Ramos (cell line): ENCODE measurements around the gene TBC1D1.

Experiments
- in situ Hi-C: fragments of 300-500 bp; cut with MboI; formaldehyde crosslinking; loops from one replicate; pipeline ENCODE4 v1.14.3; 2022; ENCODE audit warnings: low sequenced_read_pairs; ENCODE audit not compliant: unreplicated experiment

Gene TBC1D1

DNA sequence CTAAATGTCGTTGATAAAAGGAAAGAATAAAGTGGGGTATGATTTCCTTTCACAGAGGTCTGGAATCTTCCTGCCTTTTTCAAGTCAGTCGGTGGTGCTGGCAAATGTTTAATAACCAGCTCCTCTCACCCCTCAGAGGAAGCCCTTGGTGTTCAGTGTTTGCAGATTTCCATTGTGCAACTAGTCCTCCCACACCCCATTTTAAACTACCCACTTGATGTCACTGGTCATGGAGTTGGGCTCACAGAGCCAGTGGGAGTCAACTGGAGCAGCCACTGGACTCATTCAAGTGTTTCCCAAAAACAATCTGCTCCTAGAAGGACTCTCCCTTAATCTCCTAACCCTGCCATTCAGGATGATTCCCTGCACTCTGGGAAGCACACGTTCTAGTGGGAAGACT lies 218.5 kb downstream of the TBC1D1 start:
- in situ Hi-C loops: no loop called here

DNA sequence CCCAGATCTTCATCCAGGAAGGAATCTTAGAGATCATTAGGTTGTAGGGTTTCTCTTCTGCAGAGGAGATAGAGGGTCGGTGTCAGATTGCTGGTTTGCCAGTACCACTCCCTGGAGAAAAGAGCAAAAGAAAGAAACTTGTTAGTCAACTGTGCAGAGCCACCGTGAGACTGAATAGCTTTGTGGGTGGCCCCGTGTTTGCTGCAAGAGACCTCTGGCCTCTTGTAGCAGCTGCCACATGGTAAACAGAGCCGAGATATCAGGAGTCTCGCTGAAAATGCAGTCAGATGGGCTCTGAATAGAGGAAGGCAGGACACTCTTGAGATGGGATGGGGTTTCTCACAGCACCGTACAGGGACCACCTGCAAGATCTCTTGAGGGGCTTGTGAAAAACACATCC lies 219.0 kb downstream of the TBC1D1 start:
- in situ Hi-C loops: no loop called here

DNA sequence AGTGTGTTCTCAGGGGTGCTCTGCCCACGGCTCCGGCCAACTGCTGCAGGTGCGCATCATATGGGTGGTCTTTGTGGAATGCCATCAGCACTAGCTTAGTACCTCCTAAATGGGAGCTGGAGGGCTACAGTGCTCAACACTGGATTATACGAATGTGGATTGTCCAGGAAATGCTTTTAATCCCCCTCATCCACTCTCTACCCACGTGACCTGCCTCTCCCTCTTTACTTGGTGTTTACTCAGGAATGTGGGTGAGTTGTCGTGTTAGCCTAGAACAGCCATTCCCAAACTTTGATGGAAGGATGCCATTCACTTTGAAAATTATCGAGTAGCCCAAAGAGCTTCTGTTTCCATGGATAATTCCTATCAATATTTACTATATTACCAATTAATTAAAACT lies 220.1 kb downstream of the TBC1D1 start:
- in situ Hi-C loops: no loop called here

DNA sequence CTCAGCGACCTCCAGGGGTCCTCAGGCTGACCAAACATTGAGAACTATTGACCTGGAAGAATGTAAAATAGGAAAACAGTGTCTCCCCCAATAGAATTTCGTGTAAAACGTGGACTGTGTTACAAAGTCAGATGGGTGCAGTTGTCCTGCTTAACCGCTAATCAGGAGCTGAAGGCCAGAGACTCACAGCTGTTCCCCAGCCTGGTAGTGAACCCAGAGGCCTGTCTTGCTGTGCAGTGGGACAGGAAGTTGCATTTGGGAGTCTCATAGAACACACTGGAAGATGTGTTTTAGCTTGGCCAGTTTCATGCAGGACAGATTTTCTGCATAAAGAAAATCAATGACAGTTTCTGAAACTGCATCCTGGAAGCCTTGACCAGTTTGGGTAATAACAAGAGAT lies 220.8 kb downstream of the TBC1D1 start:
- in situ Hi-C loops: no loop called here

DNA sequence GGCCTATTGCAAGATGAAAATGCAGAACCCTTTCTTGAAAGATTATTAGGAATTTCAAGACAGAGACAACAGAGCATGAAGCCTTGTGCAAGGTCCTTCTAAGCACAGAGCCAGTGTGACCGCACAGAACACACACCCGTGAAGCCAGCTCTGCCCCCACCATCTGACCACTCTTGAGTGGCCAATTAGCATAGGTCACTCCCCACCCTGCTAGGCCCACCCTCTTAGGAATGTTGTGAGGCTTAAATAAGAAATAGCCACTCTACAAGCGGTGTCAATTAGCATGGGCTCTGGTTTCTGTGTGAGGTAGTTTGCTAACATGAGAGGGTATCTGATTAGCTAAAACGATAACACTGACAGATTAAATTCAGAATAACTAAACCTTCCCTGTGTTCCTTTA lies 222.2 kb downstream of the TBC1D1 start:
- in situ Hi-C loops: no loop called here

DNA sequence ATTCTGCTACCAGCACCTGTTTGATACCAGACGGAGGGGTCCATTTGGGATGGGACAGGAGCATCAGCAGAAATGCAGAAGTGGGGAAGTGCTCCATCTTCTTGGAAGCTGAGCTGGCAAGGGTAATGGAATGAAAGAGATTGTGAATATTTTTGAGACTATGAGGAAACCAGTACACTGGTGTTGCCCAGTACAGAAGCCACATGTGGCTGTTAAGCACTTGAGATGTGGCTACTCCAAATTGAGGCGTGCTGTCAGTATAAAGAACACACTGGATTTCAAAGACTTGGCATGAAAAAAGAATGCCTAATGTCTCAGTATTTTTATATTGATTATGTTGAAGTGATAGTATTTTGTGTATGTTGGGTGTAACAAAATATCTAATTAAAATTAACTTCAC lies 222.7 kb downstream of the TBC1D1 start:
- in situ Hi-C loops: no loop called here

DNA sequence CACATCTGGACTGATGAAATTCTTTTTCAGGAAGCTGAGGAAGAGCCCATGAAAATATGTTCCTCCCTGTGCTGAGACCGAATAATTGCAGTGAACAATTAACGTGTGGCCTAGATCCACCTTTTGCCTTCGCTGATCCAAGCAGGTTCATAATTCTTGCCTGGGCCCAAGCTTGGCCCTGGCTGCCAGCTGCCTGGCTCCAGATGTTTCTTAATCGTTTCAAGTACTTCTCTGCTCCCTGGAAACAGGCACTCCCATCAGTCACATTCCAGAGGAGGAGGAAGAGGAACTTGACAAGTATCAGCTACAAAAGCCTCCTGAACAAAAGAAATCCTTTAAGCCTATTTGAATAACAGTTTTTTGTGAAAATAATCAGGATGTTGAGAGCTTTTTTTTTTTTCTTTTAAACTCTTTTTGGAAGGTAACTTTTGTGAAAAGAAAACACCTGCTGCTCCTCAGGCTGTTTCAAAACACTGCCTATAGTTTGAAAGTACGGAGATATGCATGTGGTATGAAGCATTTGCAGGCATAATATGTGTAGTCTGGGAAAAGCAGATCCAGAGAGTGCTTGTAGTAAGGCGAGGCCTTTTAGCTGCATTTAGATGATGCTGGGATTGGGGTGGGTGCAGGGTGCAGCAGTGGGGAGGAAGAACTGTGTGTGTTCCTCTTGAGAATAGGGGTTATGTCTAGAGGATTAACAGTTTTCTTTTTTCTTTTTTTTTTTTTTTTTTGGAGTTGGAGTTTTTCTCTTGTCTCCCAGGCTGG lies 223.7 kb downstream of the TBC1D1 start:
- in situ Hi-C loops: no loop called here

DNA sequence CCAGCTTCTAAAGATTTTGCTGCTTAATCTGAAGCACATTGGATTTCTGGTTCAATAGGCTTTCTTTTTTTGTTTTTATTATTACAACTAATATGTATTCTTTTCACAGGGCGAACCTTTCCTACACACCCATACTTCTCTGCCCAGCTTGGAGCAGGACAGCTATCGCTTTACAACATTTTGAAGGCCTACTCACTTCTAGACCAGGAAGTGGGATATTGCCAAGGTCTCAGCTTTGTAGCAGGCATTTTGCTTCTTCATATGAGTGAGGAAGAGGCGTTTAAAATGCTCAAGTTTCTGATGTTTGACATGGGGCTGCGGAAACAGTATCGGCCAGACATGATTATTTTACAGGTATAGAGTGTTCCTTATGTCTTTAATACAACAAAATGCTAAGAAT lies 224.7 kb downstream of the TBC1D1 start:
- in situ Hi-C loops: no loop called here

DNA sequence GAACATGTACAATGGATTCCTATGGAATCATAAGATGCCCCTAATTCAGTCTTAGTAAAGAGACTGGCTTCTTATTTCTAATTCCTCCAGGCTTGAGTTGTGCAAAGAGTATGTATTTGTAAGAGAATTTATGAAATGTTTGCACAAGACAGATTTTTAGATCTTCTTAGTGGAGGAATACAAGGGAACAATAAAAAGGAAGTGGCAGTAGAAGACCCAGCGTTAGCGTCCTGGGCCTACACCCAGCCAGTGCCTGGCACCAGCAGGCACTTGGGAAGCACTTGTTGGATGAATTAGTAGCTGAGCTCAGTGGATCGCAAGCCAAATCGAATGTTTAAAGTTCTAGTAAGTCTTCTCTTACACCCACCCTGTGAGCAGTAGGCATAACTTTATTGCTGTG lies 226.7 kb downstream of the TBC1D1 start:
- in situ Hi-C loops: no loop called here

DNA sequence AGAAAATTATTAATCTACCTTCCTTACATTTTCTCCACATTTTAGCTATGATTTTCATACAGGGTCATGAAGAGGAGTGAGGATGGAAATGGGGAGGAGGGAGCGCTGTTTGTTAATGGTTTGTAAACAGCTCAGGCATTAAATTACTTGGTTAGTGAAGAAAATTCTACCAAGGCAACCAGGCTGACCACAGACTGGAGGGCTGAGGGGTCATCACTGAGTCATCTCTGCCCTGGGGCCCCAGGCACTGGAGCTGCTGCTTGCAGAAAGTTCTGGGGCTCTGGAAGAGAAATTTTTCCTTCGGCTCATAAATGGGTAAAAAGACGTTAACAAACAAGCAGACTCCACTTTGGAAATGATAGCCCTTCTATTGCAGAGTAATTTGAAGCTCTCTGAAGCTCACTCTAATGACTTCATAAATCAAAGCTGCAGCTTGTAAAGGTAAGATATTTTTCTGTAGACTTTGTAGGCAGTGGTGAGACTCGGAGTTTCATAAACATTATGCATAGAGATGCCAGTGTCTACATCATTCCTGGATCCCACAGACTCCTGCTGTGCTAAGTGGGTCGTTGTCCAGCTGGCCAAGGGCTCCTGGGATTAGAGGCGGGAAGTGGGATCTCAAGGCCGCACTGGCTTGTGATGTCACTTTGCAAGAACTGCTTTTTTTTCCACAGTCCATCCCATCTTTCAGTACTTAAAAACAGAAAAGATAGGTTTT lies 228.9 kb downstream of the TBC1D1 start:
- in situ Hi-C loops: no loop called here

DNA sequence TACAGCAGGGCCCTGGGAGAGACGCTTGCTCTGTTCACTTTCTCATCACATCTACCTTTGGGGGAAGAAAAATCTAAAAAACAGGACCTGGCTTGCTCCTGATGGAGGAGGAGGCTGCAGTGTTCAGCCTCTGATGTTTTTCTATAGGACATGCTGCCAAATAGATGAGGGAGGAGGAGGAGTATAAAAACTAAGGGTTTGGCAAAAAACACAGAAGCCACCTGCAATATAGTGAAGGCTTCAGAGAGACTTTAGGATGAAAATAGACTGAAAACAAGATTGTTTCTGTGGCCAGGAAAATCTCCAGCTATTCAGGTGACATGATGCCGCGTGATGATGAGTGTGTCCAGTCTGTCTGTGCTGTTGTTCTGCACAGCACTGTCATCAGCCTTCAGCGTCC lies 229.9 kb downstream of the TBC1D1 start:
- in situ Hi-C loops: no loop called here

DNA sequence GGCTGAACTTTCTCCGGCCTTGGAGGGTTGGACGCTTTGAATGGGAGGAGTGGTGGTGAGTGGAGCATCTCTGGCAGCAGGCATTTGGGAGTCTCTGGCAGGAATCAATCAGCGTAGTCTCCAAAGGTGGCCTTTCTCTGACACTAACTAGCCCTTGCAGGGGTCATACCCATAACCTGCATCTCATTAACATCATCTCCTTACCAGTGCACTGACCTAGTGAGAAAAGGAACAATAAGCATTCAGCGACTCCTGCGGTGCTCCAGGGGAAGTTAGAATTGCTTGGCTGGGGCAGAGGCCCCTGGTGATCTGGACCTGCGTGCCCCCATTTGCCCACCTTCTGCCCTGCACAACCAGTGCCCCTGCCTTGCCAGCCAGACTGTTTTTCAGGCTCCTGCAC lies 231.2 kb downstream of the TBC1D1 start:
- in situ Hi-C loops: no loop called here

DNA sequence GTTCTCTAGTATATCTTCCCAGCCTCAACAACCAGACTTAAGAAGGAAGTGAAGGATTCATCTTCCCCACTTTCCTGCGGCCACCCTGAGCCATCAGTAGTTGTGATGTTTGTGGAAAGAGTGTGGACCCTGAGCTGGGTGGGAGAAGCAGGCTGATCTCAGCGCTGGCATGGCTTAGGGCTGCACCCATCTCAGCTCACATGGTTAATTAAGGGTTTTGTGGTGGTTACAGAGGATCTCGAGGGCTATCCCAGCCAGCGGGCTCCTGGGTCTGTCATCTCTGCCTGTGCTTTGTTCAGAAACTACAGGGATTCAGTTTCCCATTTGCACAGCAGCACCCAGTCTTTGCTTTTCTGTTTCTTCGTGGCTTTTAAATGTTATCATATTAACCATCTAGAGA lies 232.7 kb downstream of the TBC1D1 start:
- in situ Hi-C loops: no loop called here

DNA sequence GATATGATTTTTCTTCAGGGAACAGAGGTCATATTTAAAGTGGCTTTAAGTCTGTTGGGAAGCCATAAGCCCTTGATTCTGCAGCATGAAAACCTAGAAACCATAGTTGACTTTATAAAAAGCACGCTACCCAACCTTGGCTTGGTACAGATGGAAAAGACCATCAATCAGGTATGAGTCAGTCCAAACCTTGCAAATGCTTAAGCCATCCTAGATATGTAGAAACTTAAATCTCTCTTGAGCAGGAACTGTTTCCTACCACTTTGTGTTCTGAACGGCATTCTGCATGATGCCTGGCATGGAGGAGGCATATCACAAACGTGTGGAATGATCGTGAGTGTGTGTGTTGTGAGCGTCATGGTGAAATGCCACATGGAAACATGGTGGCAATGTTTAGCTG lies 234.1 kb downstream of the TBC1D1 start:
- in situ Hi-C loops: no loop called here

DNA sequence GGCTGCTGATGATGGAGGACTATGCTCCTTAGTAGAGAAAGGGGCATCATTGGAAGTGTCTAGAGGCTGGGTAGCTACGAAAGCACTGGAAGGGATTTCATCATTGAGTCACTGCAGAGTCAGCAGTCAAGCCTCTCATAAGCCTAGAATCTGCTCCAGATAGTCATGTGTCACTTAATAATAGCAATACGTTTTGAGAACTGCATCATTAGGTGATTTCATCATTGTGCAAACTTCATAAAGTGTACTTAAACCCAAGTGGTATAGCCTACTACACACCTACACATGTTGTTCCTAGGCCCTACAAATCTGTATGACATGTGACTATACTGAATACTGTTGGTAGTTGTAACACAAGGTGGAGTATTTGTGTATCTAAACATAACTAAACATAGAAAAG lies 234.9 kb downstream of the TBC1D1 start:
- in situ Hi-C loops: no loop called here

DNA sequence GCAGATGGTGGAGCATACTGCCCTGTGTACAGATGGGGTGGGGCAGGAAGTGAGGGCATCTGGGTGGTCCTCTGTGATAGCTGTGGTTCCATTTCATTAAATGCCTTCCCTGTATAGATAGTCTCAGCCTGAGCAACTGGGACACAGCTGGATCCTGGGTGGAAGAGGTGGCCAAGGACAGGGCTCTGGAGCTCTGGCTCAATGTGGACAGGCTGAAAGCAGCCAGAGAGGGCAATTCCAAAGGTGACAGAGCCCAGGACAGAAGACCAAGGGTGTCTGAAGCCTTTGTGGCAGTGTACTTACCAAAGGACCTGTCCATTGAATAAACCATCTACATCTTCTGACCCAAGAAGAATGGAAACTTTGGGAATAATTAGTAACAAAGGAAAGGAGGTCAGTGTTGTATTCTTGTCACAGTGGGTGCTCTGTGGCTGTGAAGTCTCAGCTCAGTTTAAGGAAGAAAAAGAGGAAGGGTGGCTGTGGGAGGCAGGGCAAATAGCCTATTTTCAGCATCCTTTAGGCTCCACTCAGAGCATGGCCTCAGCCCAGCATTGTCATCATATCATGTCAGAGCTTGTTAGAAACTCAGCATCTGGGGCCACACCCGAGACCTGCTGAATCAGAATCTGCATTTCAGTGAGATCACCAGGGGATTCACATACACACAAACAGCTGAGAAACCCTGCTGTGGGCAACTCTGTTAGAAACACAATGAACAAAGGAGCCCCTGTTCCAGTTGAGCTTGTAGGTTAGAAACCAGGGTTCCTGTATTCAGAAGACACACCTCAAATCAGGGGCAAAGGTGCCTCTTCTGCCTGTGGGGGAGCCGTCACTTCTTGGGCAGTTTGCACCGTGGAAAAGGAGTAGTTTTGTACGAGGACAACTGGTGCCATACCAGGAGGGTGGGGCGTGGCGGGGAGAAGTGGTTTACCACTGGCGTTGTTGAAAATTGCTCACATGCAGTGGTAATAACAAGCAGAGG lies 237.9 kb downstream of the TBC1D1 start:
- in situ Hi-C loops: no loop called here

DNA sequence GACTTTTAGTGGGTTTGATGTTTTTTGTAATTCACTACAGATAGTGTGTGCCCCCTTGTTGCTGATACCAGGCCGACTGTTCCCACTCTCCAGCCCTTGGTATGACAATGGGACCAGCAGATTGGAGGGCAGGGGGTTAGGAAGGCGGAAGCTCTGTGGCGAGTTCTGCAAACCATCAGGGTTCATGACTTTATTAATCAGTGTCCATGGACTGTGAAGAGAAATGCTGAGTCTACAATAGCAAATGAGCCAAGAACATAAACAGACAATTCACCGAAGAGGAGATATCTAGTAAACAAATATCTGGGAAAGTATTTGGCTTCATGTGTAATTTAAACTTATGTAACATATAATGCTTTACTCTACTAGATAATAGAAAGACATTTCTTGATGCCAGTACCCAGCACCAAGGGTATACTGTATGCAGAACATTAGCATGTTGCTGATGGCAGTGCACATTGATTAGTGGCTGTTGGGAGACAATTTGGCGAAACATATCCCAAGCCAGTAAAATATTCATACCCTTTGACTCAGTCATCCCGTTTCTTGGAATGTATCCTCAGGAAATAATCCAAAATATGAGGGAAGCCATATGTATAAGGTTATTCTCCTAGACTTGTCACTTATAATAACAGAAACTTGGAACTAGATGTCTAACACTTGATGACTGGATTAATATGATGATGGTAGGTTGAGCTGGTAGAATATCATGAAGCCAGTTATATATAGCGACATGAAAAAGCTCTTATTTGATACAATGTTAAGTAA lies 238.8 kb downstream of the TBC1D1 start:
- in situ Hi-C loops: no loop called here

DNA sequence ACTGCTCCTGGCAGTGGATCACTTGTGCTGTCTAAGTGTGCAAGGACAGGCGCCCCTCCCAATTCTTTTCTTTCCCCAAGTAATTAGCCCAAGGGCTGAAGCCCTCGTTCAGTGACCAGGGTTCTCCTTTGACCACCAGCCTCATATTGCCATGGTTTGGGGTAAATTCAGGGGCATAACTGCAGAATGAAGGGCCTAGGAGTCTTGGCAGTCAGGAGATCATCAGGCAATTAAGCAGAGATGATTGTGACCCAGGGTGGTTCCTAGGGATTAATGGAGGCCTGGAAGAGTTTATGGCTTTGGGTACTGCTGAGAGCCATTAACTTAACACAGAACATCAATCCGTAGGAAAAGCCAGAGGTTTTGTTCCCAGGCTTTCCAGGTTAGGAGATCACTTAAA lies 240.0 kb downstream of the TBC1D1 start:
- in situ Hi-C loops: no loop called here

DNA sequence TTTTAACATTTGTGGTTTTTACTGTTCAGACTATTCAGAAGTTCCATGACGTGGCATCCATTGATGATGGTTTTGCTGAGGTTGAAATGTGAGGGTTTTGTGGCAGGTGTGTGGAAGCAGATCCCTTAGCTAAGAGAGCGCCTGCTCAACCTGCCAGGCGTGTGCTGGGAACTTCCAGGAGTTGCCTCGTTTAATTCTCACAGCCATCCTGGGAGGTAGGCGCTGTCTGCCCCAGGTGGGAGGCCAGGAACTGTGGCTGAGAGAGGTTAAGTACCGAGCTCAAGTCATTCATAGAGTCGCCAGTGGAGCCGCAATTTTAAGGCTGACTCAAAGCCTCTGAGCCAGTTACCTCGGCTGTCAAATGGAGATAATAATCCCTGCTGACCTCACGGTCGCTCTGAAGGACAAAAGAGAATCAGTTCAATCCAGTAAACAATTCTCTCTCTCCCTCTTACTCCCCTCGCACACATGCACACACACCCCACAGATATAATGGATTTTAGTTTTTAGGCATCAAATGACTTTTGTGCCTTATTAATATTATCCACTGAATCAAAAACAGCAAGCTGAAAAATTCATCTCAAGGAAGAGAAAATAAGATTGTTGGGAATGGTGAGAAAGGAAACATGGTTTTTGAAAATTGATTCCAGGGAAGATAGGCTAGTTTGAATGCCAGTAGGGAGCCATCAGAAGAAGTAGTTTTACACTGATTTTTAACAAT lies 240.6 kb downstream of the TBC1D1 start:
- in situ Hi-C loops: no loop called here
